Measurements from ENCODE around the gene CEP85.
"Not testable (repeated sequence)": the region's sequence is repeated elsewhere in the genome, so short reads cannot be mapped to it uniquely, and the experiment has no call there.

The CEP85 gene

GRCh38 chr1:26291939-26292338, 57.9 kb downstream of the CEP85 start:
- no peak for DNase-seq

- not testable (repeated sequence) for DNase-seq
Observed at GRCh38 chr1:26292735-26293134, 58.7 kb downstream of the CEP85 start.

- no peak for DNase-seq
Observed at GRCh38 chr1:26293911-26294463, 60.0 kb downstream of the CEP85 start.

- DNase-seq = no peak
Observed at GRCh38 chr1:26295194-26296138, 61.5 kb downstream of the CEP85 start.

- DNase-seq = no peak
Observed at GRCh38 chr1:26296340-26297056, 62.5 kb downstream of the CEP85 start.

- DNase-seq = no peak
Observed at GRCh38 chr1:26297057-26297790, 63.2 kb downstream of the CEP85 start.

- DNase-seq = no peak
Observed at GRCh38 chr1:26297791-26298124, 63.8 kb downstream of the CEP85 start.

GRCh38 chr1:26300578-26301275, 66.7 kb downstream of the CEP85 start:
- DNase-seq = no peak

- no peak for DNase-seq
Observed at GRCh38 chr1:26302733-26303405, 68.9 kb downstream of the CEP85 start.

- DNase-seq = no peak
Observed at GRCh38 chr1:26305667-26306289, 71.8 kb downstream of the CEP85 start.

GRCh38 chr1:26306290-26307229, 72.6 kb downstream of the CEP85 start, which contains the start of gene UBXN11:
Gene UBXN11 (minus strand): TSS chr1:26306636. CDS start chr1:26302883, 3,753 bp downstream.
- DNase-seq = peak; percentile 99

GRCh38 chr1:26307363-26307781, 73.4 kb downstream of the CEP85 start:
- no peak for DNase-seq

GRCh38 chr1:26307966-26308899, 74.2 kb downstream of the CEP85 start:
- not testable (repeated sequence) for DNase-seq

- no peak for DNase-seq
Observed at GRCh38 chr1:26314501-26314900, 80.5 kb downstream of the CEP85 start.

- no peak for DNase-seq
Observed at GRCh38 chr1:26315874-26316850, 82.2 kb downstream of the CEP85 start.

- DNase-seq = no peak
Observed at GRCh38 chr1:26317146-26317545, 83.1 kb downstream of the CEP85 start.

GRCh38 chr1:26317612-26318337, 83.8 kb downstream of the CEP85 start, which contains the start of gene CD52:
Gene CD52 (plus strand): TSS chr1:26317958. CDS start chr1:26318018, 60 bp downstream.
- DNase-seq = no peak

Measured in NCI-H1092 treated with DMSO at 0.1 percent for 48 hours (cell line).